GM18498 (cell line): Measurements from ENCODE around the gene DDI2.
"Not testable (repeated sequence)": the region's sequence is repeated elsewhere in the genome, so short reads cannot be mapped to it uniquely, and the experiment has no call there.

Experiments
- ATAC-seq: cut with Tn5 transposase; IDR thresholded peaks from one replicate; pipeline ENCODE4 v1.9.1; 2021; ENCODE audit warnings: mild to moderate bottlenecking, moderate library complexity; ENCODE audit not compliant: unreplicated experiment

The DDI2 gene

DNA sequence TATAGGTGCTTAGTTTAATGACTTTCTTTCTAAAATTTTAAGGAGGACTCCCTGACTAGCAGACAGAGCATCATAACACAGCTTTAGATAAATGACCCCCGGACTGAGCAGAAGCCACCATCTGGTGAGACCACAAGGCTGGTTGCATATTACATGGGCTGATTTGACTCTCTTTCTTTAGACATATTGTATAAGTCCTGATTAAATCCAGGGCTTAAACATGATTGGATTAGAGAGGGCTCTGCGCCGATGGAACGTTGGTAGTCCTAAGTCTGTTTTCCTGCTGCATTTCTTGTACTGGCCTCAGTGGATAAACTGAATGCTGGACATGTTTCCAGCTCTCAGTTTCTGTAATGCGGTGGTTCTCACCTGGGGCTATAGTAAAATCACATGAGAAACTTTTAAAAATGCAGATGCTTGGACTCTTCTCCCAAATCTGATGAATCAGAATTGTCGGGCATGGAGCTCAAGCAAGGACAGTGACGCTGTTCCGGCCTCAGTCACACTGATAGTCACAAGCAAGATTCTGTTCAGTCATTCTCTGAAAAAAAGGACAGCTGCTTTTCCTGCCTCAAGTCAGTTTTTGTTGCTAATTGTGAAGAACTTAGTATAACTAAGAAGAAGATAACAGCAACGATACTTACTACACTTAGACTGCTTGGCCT, 16.6 kb downstream of the DDI2 start:
- no peak for ATAC-seq

- no peak for ATAC-seq
Observed at GRCh38 chr1:15636436-15636835, 19.2 kb downstream of the DDI2 start.

DNA sequence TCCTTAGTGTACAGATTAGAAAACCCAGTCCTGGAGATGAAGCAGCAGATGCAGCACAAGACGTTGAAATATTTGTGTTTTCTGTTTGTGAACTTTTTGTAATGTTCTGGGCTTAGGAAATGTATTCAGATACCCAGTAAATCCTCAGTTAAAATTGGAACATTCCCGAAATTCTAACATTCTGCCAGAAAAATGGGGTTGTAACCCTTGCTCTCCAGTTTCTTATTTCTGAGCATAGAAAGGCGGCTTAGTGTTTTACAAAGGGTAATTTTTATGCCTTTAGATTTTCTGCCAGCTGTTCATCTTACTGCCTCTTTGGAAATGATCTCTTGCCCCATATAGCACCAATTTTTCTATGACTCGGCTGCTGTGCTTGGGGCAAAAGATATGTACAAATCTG, 20.6 kb downstream of the DDI2 start:
- no peak for ATAC-seq

GRCh38 chr1:15639262-15639661, 22.0 kb downstream of the DDI2 start:
- no peak for ATAC-seq

GRCh38 chr1:15639931-15640330, 22.7 kb downstream of the DDI2 start:
- ATAC-seq, result no peak

DNA sequence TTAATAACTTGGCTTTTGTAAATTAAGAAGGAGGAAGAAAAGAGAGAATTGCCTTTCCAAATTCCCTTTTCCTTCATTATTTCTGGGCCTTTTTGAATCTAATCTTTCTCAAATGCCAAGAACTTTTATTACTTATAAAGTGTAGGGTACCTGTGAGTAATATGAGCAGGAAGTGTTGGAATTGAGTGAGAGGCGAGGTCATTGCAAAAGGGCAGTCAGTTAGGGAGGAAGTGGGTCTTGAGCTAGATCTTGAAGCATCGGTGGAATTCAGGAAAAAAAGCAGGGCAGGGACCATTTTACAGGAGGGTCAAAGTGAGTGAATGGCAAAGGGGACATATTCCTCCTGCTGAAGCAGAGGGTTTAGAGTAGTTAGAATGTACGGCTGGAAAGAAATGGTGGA, 23.4 kb downstream of the DDI2 start:
- ATAC-seq, result no peak

DNA sequence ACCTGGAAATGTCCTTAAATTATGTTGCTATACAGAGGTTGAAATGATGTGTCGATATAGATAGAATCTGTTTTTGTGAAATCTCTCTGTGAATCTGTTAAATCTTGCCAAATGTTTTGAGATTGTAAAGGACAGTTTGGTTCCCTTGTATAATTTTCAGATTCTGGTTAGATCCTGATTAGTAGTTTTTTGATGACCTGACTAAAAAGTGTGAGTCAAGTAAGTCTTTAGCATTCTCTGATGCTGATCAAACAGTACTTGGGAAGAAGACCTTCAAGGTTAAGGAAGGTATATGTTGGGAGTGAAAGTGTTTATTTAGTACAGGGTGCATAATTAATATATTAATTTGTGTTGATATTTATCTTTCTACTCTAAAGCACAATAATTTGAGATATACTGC, 32.7 kb downstream of the DDI2 start:
- no peak for ATAC-seq

GRCh38 chr1:15650433-15650832, 33.2 kb downstream of the DDI2 start:
- no peak for ATAC-seq

DNA sequence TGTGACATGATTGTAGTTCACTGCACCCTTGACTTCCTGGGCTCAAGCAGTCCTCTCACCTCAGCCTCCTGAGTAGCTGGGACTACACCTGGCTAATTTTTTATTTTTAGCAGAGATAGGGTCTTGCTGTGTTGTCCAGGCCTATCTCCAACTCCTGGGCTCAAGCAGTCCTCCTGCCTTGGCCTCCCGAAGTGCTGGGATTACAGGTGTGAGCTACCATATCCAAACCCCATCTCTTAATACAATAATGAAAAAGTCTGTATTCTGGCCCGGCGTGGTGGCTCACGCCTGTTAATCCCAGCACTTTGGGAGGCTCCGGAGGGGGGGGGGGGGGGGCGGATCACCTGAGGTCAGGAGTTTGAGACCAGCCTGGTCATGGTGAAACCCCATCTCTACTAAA, 34.9 kb downstream of the DDI2 start:
- ATAC-seq, result not testable (repeated sequence)

DNA sequence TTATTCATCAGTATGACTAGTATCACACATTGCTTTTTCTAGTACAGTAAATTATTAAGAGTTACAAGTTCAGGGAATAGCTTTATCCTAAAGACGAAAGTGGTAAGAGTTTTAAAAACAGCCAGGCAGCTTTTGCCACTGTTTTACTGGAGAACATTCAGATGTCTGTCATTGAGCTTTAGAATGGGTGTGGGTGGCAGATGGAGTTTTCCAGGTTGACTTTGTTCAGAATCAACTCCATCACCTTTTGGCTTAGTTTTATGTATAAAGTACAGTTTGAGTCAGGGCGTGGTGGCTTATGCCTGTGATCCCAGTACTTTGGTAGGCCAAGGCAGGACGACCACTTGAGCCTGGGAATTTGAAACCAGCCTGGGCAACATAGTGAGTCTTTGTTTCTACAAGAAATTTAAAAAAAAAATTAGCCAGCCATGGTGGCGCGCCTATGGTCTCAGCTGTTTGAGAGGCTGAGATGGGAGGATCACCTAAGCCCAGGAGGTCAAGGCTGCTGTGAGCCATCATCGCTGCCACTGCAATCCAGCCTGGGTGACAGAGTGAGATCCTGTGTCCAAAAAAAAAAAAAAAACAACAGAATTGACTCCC, 36.9 kb downstream of the DDI2 start:
- no peak for ATAC-seq

DNA sequence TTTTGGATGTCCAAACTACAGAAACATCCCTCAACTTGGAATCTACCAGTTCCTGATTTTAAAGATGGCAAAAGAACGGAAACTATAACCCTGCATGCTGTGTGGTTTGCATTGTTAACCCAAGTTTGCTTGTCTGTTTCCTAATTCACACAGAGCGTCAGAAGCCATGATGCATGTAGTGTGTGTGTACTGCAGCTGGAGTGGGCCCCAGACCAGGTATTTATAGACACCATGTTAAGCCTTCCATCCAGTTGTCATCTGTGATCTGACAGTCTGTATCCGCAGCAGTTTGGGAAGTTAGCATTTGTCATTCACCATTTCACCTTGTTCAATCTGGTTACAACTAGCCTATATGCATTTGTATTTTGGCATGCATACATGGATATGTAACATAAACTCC, 39.2 kb downstream of the DDI2 start:
- ATAC-seq, result no peak

- ATAC-seq, result no peak
Observed at GRCh38 chr1:15657021-15657420, 39.8 kb downstream of the DDI2 start.

GRCh38 chr1:15660151-15660550, 42.9 kb downstream of the DDI2 start:
- ATAC-seq, result no peak

DNA sequence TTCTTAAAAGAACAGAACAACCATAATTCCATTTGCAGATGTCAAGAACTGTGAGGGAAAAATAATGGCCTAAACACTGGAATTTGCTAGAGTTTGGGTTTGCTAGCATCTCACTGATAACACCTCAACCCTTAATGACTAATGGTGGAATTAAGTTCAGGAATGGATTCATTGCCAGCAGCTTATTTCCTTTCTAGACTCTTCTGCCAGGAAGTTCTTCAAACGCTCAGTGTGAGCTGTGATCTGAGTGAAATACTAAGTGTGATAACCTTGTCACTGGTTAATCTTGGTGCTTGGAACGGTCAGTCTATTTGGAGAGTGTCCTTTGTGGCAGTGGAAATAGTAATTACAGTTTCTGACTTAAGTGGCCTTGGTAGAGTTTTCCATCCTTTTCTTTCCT, 45.2 kb downstream of the DDI2 start:
- no peak for ATAC-seq

DNA sequence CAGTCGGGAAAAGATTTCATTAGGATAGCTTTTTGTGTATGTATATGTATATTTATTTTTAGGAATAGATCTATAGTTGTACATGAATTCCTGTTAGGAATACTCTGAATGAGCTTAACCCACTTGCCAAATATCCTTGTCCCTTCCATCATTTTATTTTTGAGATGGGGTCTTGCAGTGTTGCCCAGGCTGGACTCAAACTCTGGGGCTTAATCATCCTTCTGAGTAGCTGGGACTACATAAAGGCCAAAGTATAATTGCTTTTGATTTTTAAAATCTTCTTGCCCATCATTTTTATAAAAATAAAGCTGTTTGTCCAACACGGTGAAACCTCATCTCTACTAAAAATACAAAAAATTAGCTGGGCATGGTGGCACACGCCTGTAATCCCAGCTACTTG, 46.7 kb downstream of the DDI2 start:
- ATAC-seq, result no peak

DNA sequence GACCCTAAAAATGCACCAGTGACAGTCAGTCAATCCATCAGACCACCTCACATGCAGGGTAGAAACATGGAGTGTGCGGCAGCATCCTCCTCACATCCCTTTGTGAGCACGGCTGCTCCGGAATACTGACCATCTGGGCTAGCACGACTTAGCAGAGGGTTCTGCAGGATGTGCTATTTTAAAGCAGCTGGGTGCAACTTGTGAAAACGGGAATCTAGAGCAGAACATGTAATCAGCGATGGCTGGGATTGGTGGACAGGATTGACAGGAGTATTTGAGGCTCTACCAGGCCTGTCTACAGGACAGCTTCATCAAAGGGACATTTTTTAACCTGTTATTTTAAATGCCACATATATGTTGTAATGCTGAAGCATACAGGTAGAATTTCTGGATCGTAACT, 50.1 kb downstream of the DDI2 start:
- ATAC-seq, result no peak

DNA sequence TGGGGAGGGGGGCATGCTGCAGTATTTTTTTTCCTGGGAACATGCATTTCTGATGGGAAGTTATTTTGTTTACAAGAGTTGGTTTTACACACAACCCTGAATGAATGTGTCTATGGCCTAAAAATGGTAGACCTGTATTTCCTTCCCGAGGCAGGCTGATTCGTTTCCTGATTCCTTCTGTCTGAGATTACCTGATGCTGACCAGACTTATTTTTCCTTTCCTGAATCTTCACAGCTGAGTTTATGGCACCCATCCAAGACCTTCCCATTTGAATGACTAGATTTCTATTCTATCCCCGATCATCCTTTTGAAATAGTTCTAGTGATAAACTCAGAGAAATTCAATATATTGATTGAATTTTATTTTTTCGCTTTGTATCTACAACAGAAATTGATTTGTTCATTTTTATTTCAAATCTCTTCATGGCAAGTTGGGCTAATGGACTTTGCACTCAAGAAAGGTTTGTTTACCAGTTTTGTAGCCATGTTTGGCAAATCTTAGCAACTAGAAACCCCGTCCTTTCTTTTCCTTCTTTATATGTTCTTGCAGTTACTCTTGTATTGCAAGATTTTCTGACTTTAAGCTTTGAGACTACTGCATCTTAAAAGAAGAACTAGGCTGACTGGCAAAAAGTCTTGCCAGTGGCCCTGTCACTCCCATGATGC, 51.0 kb downstream of the DDI2 start:
- ATAC-seq, result no peak

- ATAC-seq, result no peak
Observed at GRCh38 chr1:15669074-15669473, 51.8 kb downstream of the DDI2 start.

DNA sequence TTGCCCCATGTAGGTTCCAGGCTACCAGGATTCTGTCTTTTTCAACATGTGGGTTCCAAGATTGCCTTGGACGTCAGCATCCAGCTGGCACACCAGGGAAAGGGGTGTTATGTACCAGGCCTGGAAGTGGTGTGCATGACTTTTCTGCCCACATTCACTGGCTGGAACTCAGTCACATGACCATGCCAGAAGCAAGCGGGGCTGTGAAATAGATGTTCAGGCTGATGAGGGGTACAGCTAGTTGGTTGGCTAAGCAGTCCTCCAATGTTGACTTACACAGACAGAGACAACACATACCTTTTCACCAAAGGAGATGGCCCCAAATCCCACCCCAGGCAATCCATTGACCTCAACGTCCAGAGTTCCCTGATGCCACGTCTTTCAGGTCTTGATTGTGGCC, 52.6 kb downstream of the DDI2 start:
- ATAC-seq, result no peak

DNA sequence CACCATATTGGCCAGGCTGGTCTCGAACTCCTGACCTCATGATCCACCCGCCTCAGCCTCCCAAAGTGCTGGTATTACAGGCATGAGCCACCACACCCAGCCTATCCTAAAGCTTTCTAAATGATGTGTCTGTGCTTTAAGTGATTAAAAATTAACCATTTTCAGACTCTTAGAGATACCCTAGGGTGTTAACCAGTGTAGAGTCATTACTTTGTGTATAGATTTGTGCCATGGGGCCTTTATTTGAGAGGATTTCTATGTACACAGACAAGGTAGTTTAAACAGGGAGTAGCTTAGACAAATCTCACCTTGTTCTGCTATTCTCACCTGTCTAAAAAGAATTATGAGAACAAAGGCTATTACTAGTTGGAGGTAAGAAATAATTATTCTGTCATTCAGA, 54.2 kb downstream of the DDI2 start:
- no peak for ATAC-seq

GRCh38 chr1:15674386-15675159, 57.3 kb downstream of the DDI2 start:
- ATAC-seq, result no peak

- no peak for ATAC-seq
Observed at GRCh38 chr1:15676010-15676409, 58.8 kb downstream of the DDI2 start.
